Right lobe of liver (tissue), 6 donors: ENCODE results near the gene KCNIP1. TPM values are rescaled to one million over a fixed set of nuclear protein-coding genes. Genes with fewer than 3 reads are reported as not detected.

Experiments
- ATAC-seq, 4 donors: fragments of 200-7000 bp; cut with Tn5 transposase; one replicate each; pipeline ENCODE4 v1.9.1; 2020; ENCODE audit warnings: mild to moderate bottlenecking in 4 of 4, moderate library complexity in 4 of 4
- DNase-seq, 3 donors: peaks; one replicate each; pipeline ENCODE4 v3.0.0-alpha.2; 2020
- H3K27ac ChIP-seq, 3 donors: fragments of 200-600 bp; one replicate each; pipeline ENCODE4 v1.8.0; 2022
- H3K27me3 ChIP-seq, 2 donors: fragments of 200-600 bp; one replicate each; pipeline ENCODE4 v1.8.0; 2022
- H3K36me3 ChIP-seq, 4 donors: fragments of 200-600 bp; sonication (generic) in 1 of 4; one replicate each; pipeline versions ENCODE4 v1.5.1 to v1.8.0; 2017 to 2022; ENCODE audit warnings: control low read depth in 1 of 4
- H3K4me1 ChIP-seq, 4 donors: fragments of 200-600 bp; sonication (generic) in 1 of 4; one replicate each; pipeline versions ENCODE4 v1.5.1 to v1.8.0; 2017 to 2022; ENCODE audit warnings: control low read depth in 1 of 4
- H3K4me3 ChIP-seq, 3 donors: fragments of 200-600 bp; one replicate each; pipeline ENCODE4 v1.8.0; 2022
- H3K9me3 ChIP-seq, 4 donors: fragments of 200-600 bp; sonication (generic) in 1 of 4; one replicate each; pipeline versions ENCODE4 v1.5.1 to v1.8.0; 2017 to 2022; ENCODE audit warnings: control low read depth in 1 of 4
- CTCF ChIP-seq, 4 donors: fragments of 200-600 bp in 3 of 4; fragments of 450-650 bp in 1 of 4; IDR thresholded peaks; one replicate each; pipeline versions ENCODE4 v1.5.1 to v1.8.0; 2016 to 2022; ENCODE audit warnings: antibody characterized with exemption in 4 of 4, mild to moderate bottlenecking in 2 of 4
- POLR2A ChIP-seq: fragments of 450-650 bp; IDR thresholded peaks from one replicate; pipeline ENCODE4 v1.6.1; 2017; ENCODE audit warnings: antibody characterized with exemption, mild to moderate bottlenecking
- WGBS: methylation state at CpG from one replicate; pipeline ENCODE4 v1.1.6; 2018; ENCODE audit warnings: low coverage, low lambda C conversion rate; ENCODE audit not compliant: insufficient coverage; ENCODE audit errors: missing lambda C conversion rate; 5-methylcytosine and 5-hydroxymethylcytosine counted together
- intact Hi-C, 2 donors: fragments of 100-400 bp; cut with DNase I; formaldehyde crosslinking; loops; one replicate each; pipeline versions ENCODE4 v1.11.2 to v1.14.1; 2022
- total RNA-seq, 6 experiments: library from RNA; depleted of rRNA in 2 of 6; stranded (reverse); fragments of >200 nt in 2 of 6; fragmentation: NEBNext Ultra II Directional in 3 of 6; extraction: Animal tissue kit (Norgen Biotek cat#: 25700) in 3 of 6; gene quantifications; one replicate each; pipeline versions ENCODE4 v1.1.0 to v1.2.4, GENCODE V29; 2016 to 2023
- donor health status: DM: no; HTN: yes; CAD: no.
- donor health status: DM: no; HTN: no; CAD: no.
- donor health status: DM: no; HTN: no; CAD: no.
- donor health status: DM: no; HTN: yes; CAD: no.
- donor health status: DM: no; HTN: yes; CAD: no.

KCNIP1 gene
- total RNA-seq, 6 experiments from 2014 or later, result 0.56 TPM; not detected in 5

GRCh38 chr5:170745481-170746071 is 241.8 kb downstream of the KCNIP1 start:
- WGBS, result 80% methylated on average over 2 of the region's 12 CpGs
- intact Hi-C loops, result loop anchor here in 1 of 2 donors (10.0 kb wide), 1 partner anchor 599 kb away; no protein-coding TSS in a partner anchor
- H3K36me3 ChIP-seq, result no peaks in the 10 kb centered on the region
- TF ChIP-seq POLR2A (no peak), CTCF (IDR thresholded peaks at IDR 0.05) (no peak)
- no peak overlapping the region for H3K4me3 ChIP-seq
- ATAC-seq (peak in 2 of 4 donors; percentile 19 to 40), DNase-seq (peak in 2 of 3 donors; percentile 31)
- peaks cover 0 to 4% (median 0%) of the 10 kb centered on the region in 4 donors for H3K4me1 ChIP-seq
- H3K9me3 ChIP-seq, result no peaks in the 10 kb centered on the region
- H3K27me3 ChIP-seq, result no peaks in the 10 kb centered on the region
- H3K27ac ChIP-seq, result no peak overlapping the region

GRCh38 chr5:170746075-170746960 is 242.5 kb downstream of the KCNIP1 start:
- Histone ChIP-seq H3K27ac (no peak overlapping the region), H3K4me1 (peaks cover 0 to 4% (median 0%) of the 10 kb centered on the region in 4 donors), H3K9me3 (no peaks in the 10 kb centered on the region), H3K4me3 (no peak overlapping the region), H3K27me3 (no peaks in the 10 kb centered on the region), H3K36me3 (no peaks in the 10 kb centered on the region)
- no peak for TF ChIP-seq CTCF (IDR thresholded peaks at IDR 0.05)
- no peak for TF ChIP-seq POLR2A
- intact Hi-C loops, result loop anchor here in 1 of 2 donors (10.0 kb wide), 1 partner anchor 598 kb away; no protein-coding TSS in a partner anchor
- DNase-seq, result peak in 1 of 3 donors; percentile 35
- peak in 1 of 4 donors; percentile 30 for ATAC-seq
- 36% methylated on average over 8 of the region's 14 CpGs for WGBS

- ATAC-seq, result no peak
- Histone ChIP-seq H3K36me3 (no peaks in the 10 kb centered on the region), H3K27ac (no peak overlapping the region), H3K4me1 (peaks cover 0 to 4% (median 0%) of the 10 kb centered on the region in 4 donors), H3K27me3 (no peaks in the 10 kb centered on the region), H3K4me3 (no peak overlapping the region), H3K9me3 (no peaks in the 10 kb centered on the region)
- TF ChIP-seq CTCF (IDR thresholded peaks at IDR 0.05) (no peak), POLR2A (no peak)
- peak in 1 of 3 donors; percentile 11 for DNase-seq
- intact Hi-C loops, result loop anchor here in 1 of 2 donors (10.0 kb wide), 1 partner anchor 598 kb away; no protein-coding TSS in a partner anchor
- WGBS, result 71% methylated on average over 11 of the region's 11 CpGs
Observed at GRCh38 chr5:170746961-170747340, 243.1 kb downstream of the KCNIP1 start.

- TF ChIP-seq CTCF (IDR thresholded peaks at IDR 0.05) (no peak), POLR2A (no peak)
- ATAC-seq, result no peak
- peaks cover 0 to 4% (median 0%) of the 10 kb centered on the region in 4 donors for H3K4me1 ChIP-seq
- peak in 1 of 3 donors; percentile 33 for DNase-seq
- no peak overlapping the region for H3K27ac ChIP-seq
- no peaks in the 10 kb centered on the region for H3K36me3 ChIP-seq
- intact Hi-C loops, result loop anchor here in 1 of 2 donors (10.0 kb wide), 1 partner anchor 597 kb away; no protein-coding TSS in a partner anchor
- H3K27me3 ChIP-seq, result no peaks in the 10 kb centered on the region
- 80% methylated on average over 1 of the region's 1 CpG for WGBS
- H3K9me3 ChIP-seq, result no peaks in the 10 kb centered on the region
- H3K4me3 ChIP-seq, result no peak overlapping the region
Observed at GRCh38 chr5:170747357-170747756, 243.5 kb downstream of the KCNIP1 start.
